Central memory CD8-positive, alpha-beta T cell (primary cell): ENCODE measurements around the gene ACAA2.
"Not testable (repeated sequence)": the region's sequence is repeated elsewhere in the genome, so short reads cannot be mapped to it uniquely, and the experiment has no call there.

Experiments used
- ATAC-seq: fragments of 150-1000 bp; cut with Tn5 transposase; replicated peaks from 2 replicates; pipeline ENCODE4 v1.10.0; 2022; ENCODE audit warnings: mild to moderate bottlenecking, moderate FRiP score, moderate number of reproducible peaks; ENCODE audit not compliant: poor library complexity, severe bottlenecking; ENCODE audit errors: extremely low read depth
- DNase-seq, 2 donors: peaks; one replicate each; pipeline ENCODE4 v3.0.0; 2021; ENCODE audit warnings: low spot score in 2 of 2
- H3K27ac Mint-ChIP-seq: one replicate; pipeline ENCODE4 v1.8.0; 2022; ENCODE audit warnings: low read depth, mild to moderate bottlenecking, moderate library complexity, mixed read lengths
- H3K27me3 Mint-ChIP-seq: one replicate; pipeline ENCODE4 v1.8.0; 2022; ENCODE audit warnings: mixed read lengths
- H3K36me3 Mint-ChIP-seq: one replicate; pipeline ENCODE4 v1.8.0; 2022; ENCODE audit warnings: mild to moderate bottlenecking, moderate library complexity, mixed read lengths; ENCODE audit not compliant: insufficient read depth
- H3K4me1 Mint-ChIP-seq: one replicate; pipeline ENCODE4 v1.8.0; 2022; ENCODE audit warnings: mixed read lengths
- H3K4me3 Mint-ChIP-seq: one replicate; pipeline ENCODE4 v1.8.0; 2022; ENCODE audit warnings: mild to moderate bottlenecking, moderate library complexity, mixed read lengths
- H3K9me3 Mint-ChIP-seq: one replicate; pipeline ENCODE4 v1.8.0; 2022; ENCODE audit warnings: mixed read lengths

The ACAA2 gene

DNA sequence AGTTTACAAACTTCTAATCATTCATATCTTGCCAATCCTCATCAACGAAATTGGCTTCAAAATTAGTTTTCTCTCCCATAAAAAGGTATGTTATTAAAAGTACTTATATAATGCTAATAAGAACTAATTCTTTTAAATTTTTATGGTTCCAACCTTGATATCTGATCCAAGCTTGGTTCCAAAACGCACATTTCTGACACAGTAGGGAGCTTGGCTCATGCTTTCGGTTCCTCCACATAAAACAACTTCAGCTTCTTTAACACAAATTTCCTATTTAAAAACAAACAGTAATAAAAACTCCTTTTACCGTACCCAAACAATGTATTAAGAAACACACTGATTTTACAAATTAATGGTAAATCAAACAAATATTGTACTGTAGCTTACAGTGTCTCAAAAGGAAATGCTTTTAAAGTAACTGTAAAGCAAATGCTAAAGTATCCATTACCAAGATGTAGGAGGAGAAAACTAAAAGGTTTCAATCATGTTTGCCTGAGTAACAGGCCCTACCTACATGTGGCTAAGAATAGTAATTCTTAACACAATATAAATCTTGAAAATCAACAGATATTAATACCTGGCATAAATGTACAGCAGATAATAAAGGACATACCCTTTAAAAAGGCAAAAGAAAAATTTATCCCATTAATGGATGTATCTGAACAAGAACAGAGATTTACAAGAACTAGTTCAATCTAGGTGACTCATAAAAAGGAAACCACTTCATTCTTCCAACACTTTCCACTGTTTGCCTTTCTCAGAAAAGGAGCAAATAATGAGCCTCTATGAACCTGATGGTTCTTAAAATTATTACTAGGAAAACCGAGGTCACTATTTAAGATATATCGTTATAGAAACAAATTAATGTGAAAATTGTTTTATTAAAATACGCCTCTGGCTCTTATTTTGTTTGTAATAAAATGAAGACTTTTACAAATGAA is 17.5 kb downstream of the ACAA2 start:
- Mint-ChIP-seq H3K9me3 (no peaks in the 10 kb centered on the region), H3K27me3 (no peaks in the 10 kb centered on the region), H3K36me3 (peaks cover 35% of the 10 kb centered on the region), H3K4me1 (peaks cover 6% of the 10 kb centered on the region), H3K27ac (no peak overlapping the region), H3K4me3 (no peak overlapping the region)
- DNase-seq = no peak
- no peak for ATAC-seq

DNA sequence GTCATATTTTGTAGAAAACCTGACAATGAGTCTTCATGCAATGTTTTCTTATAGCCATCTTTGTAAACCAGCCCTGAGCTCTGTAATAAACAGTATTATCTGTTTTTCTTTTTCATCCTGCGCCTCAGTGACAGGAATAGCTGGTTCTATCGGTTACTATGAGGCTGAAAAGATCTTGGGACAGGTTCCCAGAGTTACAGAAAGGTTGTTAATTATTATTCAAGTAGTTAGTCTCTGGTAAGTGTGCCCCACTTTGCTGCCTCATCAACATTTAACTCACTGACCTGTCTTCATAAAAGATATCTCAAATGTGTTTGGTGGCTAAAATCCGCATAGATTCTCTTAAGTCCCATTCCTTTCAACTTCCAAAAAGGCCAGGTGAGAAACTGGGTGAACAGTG is 18.6 kb downstream of the ACAA2 start:
- ATAC-seq (no peak), DNase-seq (no peak)
- Mint-ChIP-seq H3K9me3 (no peaks in the 10 kb centered on the region), H3K4me1 (peaks cover 6% of the 10 kb centered on the region), H3K4me3 (no peak overlapping the region), H3K36me3 (peaks cover 39% of the 10 kb centered on the region), H3K27me3 (no peaks in the 10 kb centered on the region), H3K27ac (no peak overlapping the region)

DNA sequence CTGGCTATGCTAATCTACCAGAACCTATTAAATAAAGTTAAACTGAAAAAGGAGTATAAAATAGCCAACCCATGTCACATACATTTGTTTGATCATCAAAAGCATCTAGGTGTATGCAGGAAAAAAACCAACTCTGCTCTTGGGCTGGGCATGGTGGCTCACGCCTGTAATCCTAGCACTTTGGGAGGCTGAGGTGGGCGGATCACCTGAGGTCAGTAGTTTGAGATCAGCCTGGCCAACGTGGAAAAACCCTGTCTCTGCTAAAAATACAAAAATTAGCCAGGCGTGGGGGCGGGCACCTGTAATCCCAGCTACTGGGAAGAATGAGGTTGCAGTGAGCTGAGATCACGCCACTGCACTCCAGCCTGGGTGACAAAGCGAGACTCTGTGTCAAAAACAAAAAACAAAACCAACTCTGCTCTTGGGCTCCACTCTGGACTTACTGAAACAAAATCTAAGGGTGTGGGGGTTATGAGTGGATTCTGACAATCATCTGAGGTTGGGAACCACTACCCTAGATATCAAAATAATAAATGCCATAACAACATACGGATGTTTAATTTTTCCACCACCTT is 23.7 kb downstream of the ACAA2 start:
- not testable (repeated sequence) for H3K27me3 Mint-ChIP-seq, H3K27ac Mint-ChIP-seq, H3K4me3 Mint-ChIP-seq, DNase-seq, H3K9me3 Mint-ChIP-seq, ATAC-seq
- Mint-ChIP-seq H3K4me1 (peaks cover 38% of the 10 kb centered on the region), H3K36me3 (peaks cover 35% of the 10 kb centered on the region)

DNA sequence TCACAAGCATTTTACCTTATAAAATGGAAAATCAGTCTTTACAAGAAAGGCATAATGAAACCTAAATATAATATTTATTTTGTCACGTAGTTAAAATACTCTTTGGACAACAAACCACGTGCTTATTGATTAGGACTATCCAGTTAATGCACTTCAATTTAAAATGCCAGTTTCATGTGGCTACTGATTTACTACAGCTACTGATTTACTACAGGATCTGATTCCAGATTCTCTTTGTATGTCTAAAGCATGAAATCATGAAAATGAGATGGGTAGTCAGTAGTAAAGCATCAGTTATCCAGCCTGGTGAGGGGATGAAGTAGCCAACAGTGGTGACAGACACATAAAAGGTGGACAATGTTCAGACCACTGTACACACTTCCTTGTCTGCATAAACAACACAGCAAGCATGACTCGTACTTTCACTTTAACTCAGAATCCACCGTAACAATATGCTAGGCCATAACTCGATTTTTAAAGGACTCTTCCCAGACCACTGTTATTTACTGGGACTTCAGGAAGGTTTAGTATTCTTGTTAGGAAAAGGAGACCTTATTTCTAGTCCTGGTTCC is 24.9 kb downstream of the ACAA2 start:
- peaks cover 44% of the 10 kb centered on the region for H3K36me3 Mint-ChIP-seq
- H3K4me1 Mint-ChIP-seq = peaks cover 49% of the 10 kb centered on the region
- H3K27me3 Mint-ChIP-seq = no peaks in the 10 kb centered on the region
- peak overlapping the region; percentile 44 for H3K4me3 Mint-ChIP-seq
- no peaks in the 10 kb centered on the region for H3K9me3 Mint-ChIP-seq
- DNase-seq (no peak), ATAC-seq (no peak)
- H3K27ac Mint-ChIP-seq = peak overlapping the region; percentile 65

DNA sequence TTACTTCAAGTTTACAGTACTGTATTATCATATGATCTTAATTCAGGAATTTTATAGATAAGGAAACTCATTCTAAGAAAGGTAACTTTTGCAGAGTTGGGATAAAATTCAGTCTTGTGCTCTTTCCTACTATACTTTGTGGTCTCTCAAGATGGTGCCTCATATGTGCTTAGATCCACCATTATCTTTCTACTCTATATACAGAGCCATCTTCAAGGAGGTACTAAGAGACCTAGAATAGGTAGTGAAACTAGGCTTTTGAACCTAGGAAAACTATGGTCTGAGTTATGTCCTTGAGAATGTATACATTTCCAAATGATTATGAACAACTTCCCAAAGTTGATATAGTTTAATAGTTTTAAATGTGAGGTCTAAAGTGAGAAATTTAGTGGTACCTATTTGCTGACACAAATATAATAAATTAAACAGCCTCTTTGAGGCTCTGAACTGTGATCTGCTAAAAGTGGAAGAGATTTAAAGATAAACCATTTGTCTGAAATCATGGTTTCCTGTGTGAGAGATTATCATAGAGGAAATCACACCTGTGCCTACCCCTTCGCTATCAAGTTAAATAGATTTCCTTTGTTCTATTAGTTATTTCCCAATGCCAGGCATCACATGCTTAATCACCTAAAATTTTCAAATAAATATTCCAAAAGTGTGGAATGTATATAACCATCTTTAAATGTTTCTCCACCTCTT is 27.2 kb downstream of the ACAA2 start:
- DNase-seq (no peak), ATAC-seq (peak; percentile 96)
- H3K4me3 Mint-ChIP-seq = peak overlapping the region; percentile 51
- H3K27me3 Mint-ChIP-seq = no peaks in the 10 kb centered on the region
- H3K36me3 Mint-ChIP-seq = peaks cover 29% of the 10 kb centered on the region
- no peaks in the 10 kb centered on the region for H3K9me3 Mint-ChIP-seq
- H3K27ac Mint-ChIP-seq = peak overlapping the region; percentile 49
- H3K4me1 Mint-ChIP-seq = peaks cover 49% of the 10 kb centered on the region

DNA sequence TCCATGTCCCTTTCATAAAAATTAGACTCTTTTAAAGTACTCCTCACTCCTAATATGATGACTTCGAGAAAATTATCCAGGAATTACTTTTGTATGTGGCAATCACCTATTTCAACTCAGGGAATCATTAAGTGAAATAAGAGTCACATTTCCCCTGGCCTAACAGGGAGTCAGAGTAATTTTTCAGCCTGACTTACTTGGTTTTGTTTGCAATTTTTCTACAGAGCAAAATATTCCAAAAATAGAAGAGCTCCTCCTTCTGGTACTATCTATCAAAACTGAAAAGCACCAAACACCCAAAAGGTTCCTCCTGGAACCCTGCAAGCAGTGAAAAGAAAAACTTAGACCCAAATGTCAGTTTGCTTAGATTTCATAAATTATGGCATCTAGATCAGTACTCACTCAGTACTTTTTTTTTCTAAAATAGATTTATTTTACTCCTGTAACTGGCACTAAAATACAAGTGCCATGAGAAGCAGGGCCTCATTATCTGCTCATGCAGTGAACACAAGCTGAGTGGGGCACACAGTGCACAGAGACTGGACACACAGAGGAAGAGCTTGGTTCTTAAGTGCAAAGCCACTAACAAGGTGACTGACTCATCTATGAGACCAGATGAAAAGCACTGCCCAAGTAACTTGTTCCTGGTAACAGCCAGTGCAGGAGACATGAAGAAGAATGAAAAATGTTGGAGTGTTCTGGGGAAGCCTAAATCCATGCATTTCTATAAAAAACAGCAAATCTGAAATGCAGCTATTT is 28.7 kb downstream of the ACAA2 start:
- DNase-seq = no peak

DNA sequence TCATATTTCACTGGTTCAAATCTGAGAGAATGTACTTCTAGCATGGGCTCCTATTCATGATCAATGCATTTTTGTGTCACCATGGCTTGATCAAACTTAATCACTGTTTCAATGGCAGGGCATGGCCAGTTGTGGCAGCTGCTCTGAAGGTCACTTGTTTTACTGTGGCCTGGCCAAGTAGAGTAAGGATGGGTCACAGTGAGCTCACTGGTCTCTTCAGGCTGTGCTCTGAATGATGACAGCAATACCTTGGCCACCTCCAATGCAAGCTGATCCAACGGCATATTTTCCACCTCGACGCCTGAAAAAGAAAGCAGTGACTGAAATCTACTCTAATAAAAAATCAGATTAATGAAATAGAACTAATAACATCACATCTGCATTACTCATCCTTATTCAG is 29.7 kb downstream of the ACAA2 start:
- H3K9me3 Mint-ChIP-seq, DNase-seq, ATAC-seq, H3K27me3 Mint-ChIP-seq: not testable (repeated sequence)
- Mint-ChIP-seq H3K27ac (peak overlapping the region; percentile 82), H3K4me1 (peaks cover 52% of the 10 kb centered on the region), H3K4me3 (peak overlapping the region; percentile 31), H3K36me3 (peaks cover 16% of the 10 kb centered on the region)

More for the DNA sequence above, 28.7 kb downstream of the ACAA2 start:
- no peaks in the 10 kb centered on the region for H3K9me3 Mint-ChIP-seq
- no peaks in the 10 kb centered on the region for H3K27me3 Mint-ChIP-seq
- H3K27ac Mint-ChIP-seq = peak overlapping the region; percentile 82
- H3K4me1 Mint-ChIP-seq = peaks cover 57% of the 10 kb centered on the region
- peak overlapping the region; percentile 32 for H3K4me3 Mint-ChIP-seq
- peaks cover 21% of the 10 kb centered on the region for H3K36me3 Mint-ChIP-seq
- ATAC-seq = no peak

DNA sequence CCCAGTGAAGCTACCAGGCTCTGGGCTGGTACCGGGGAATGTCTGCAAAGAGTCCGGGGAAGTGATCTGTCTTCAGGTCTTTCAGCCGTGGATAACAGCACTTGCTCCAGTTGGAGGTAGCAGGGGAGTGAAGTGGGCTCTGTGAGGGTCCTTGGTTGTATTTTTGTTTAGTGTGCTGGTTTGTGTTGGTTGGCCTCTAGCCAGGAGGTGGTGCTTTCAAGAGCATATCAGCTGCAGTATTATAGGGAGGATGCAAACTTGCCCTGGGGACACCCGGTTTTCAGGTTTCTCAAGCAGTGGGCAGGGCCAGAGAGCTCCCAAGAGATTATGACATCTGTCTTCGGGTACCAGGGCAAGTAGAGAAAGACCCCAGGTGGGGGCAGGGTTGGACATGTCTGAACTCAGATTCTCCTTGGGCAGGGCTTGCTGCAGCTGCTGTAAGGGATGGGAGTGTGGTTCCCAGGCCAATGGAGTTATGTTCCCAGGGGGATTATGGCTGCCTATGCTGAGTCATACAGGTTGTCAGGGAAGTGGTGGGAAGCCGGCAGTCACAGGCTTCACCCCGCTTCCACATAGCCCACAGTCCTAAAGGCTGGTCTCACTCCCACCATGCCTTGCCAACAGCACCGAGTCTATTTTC is 34.4 kb downstream of the ACAA2 start:
- no peaks in the 10 kb centered on the region for H3K9me3 Mint-ChIP-seq
- peaks cover 17% of the 10 kb centered on the region for H3K4me1 Mint-ChIP-seq
- H3K27ac Mint-ChIP-seq = no peak overlapping the region
- no peaks in the 10 kb centered on the region for H3K27me3 Mint-ChIP-seq
- H3K4me3 Mint-ChIP-seq = no peak overlapping the region
- ATAC-seq (no peak), DNase-seq (no peak)
- H3K36me3 Mint-ChIP-seq = peaks cover 10% of the 10 kb centered on the region

DNA sequence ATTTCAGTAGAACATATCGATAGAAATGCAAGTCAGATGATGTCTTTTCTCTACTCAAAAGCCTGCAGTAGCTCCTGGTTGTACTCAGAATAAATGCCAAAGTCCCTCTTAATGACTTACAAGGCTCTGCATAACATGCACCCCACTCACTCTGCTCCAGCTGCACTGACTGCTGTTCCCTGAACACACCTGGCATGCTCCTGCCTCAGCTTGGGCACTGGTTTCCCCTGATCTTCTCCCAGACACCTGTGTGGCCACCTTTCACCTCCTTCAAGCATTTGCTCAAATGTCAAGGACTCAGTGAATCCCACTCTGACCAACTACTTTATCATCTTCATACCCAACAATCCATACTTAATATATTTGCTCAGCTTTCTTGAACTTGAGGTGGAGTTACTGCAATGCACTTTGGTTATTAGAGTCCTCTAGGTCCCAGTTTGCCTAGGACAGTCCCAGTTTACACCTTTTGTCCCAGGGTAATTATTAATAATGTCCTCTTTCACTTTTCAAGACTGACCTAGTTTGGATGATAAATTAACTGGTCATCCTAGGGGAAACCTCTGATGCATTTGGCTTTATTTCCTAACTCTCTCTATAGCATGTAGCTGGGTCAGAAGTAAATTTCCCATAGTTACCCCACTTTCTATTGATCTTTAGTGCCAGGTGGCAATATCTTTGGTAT is 44.1 kb downstream of the ACAA2 start:
- H3K9me3 Mint-ChIP-seq = no peaks in the 10 kb centered on the region
- no peaks in the 10 kb centered on the region for H3K27me3 Mint-ChIP-seq
- no peak overlapping the region for H3K4me3 Mint-ChIP-seq
- H3K36me3 Mint-ChIP-seq = peaks cover 2% of the 10 kb centered on the region
- no peak for ATAC-seq
- H3K4me1 Mint-ChIP-seq = no peaks in the 10 kb centered on the region
- DNase-seq = no peak
- H3K27ac Mint-ChIP-seq = no peak overlapping the region

DNA sequence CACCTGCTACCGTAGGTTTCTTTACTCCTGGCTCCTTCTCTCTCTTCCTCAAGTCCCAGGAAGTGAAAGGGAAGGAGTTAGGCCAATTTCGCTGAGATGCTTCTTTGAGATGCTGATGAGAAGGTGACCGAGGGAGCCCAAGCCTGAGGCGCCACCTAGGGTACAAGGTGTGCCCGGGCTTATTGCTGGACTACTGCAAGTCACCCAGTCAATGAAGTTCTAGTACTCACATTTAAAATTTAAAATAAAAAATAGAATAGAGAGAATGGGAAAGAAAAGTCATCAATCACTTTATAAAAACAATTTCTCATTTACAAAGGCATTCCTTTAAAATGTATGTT is 45.3 kb downstream of the ACAA2 start:
- Mint-ChIP-seq H3K27ac (no peak overlapping the region), H3K4me1 (no peaks in the 10 kb centered on the region), H3K4me3 (no peak overlapping the region), H3K27me3 (no peaks in the 10 kb centered on the region), H3K9me3 (no peaks in the 10 kb centered on the region), H3K36me3 (peaks cover 2% of the 10 kb centered on the region)
- DNase-seq (no peak), ATAC-seq (no peak)
